Tibial nerve (tissue), 4 donors: ENCODE results near the gene OSBPL3.

Source experiments
- CTCF ChIP-seq, 5 experiments: fragments of 200-600 bp in 3 of 5; fragments of 450-650 bp in 2 of 5; sonication (generic) in 3 of 5; IDR thresholded peaks; one replicate each; pipeline ENCODE4 v1.5.1; 2016 to 2019; ENCODE audit warnings: antibody characterized with exemption in 5 of 5, mild to moderate bottlenecking in 3 of 5, moderate library complexity in 2 of 5
- EP300 ChIP-seq, 2 donors: sonication (generic); formaldehyde crosslinking; IDR thresholded peaks; one replicate each; pipeline ENCODE4 v1.6.1; 2017; ENCODE audit warnings: antibody characterized with exemption in 2 of 2, mild to moderate bottlenecking in 1 of 2
- POLR2A ChIP-seq, 2 donors: fragments of 450-650 bp; IDR thresholded peaks; one replicate each; pipeline ENCODE4 v1.6.1; 2017; ENCODE audit warnings: antibody characterized with exemption in 2 of 2, mild to moderate bottlenecking in 2 of 2, moderate library complexity in 2 of 2

- no peak for TF ChIP-seq CTCF (IDR thresholded peaks at IDR 0.05)
- no peak for TF ChIP-seq POLR2A (IDR thresholded peaks at IDR 0.05)
- TF ChIP-seq EP300 (IDR thresholded peaks at IDR 0.05) = no peak
Measured at GRCh38 chr7:24991353-24991752, 11.4 kb upstream of the OSBPL3 start.
